Measurements from ENCODE around the gene VIL1. TPM values are rescaled to one million over a fixed set of nuclear protein-coding genes. Genes with fewer than 3 reads are reported as not detected.

VIL1 gene
- total and polyA plus RNA-seq, 9 of the 15 experiments (the other 6 are each of a cell fraction or from before 2014, with no cell fraction given), result 0.51 to 2.7 (median 1.2) TPM

- TF ChIP-seq, protein P1, sequence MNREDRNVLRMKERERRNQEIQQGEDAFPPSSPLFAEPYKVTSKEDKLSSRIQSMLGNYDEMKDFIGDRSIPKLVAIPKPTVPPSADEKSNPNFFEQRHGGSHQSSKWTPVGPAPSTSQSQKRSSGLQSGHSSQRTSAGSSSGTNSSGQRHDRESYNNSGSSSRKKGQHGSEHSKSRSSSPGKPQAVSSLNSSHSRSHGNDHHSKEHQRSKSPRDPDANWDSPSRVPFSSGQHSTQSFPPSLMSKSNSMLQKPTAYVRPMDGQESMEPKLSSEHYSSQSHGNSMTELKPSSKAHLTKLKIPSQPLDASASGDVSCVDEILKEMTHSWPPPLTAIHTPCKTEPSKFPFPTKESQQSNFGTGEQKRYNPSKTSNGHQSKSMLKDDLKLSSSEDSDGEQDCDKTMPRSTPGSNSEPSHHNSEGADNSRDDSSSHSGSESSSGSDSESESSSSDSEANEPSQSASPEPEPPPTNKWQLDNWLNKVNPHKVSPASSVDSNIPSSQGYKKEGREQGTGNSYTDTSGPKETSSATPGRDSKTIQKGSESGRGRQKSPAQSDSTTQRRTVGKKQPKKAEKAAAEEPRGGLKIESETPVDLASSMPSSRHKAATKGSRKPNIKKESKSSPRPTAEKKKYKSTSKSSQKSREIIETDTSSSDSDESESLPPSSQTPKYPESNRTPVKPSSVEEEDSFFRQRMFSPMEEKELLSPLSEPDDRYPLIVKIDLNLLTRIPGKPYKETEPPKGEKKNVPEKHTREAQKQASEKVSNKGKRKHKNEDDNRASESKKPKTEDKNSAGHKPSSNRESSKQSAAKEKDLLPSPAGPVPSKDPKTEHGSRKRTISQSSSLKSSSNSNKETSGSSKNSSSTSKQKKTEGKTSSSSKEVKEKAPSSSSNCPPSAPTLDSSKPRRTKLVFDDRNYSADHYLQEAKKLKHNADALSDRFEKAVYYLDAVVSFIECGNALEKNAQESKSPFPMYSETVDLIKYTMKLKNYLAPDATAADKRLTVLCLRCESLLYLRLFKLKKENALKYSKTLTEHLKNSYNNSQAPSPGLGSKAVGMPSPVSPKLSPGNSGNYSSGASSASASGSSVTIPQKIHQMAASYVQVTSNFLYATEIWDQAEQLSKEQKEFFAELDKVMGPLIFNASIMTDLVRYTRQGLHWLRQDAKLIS (CRISPR knock-in tag; IDR thresholded peaks at IDR 0.05), result no peak
- TF ChIP-seq, protein P2, sequence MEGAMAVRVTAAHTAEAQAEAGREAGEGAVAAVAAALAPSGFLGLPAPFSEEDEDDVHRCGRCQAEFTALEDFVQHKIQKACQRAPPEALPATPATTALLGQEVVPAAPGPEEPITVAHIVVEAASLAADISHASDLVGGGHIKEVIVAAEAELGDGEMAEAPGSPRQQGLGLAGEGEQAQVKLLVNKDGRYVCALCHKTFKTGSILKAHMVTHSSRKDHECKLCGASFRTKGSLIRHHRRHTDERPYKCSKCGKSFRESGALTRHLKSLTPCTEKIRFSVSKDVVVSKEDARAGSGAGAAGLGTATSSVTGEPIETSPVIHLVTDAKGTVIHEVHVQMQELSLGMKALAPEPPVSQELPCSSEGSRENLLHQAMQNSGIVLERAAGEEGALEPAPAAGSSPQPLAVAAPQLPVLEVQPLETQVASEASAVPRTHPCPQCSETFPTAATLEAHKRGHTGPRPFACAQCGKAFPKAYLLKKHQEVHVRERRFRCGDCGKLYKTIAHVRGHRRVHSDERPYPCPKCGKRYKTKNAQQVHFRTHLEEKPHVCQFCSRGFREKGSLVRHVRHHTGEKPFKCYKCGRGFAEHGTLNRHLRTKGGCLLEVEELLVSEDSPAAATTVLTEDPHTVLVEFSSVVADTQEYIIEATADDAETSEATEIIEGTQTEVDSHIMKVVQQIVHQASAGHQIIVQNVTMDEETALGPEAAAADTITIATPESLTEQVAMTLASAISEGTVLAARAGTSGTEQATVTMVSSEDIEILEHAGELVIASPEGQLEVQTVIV (CRISPR knock-in tag; IDR thresholded peaks at IDR 0.05; ENCODE audit: borderline replicate concordance), result no peak
- TF ChIP-seq FOXP1 (CRISPR knock-in tag; IDR thresholded peaks at IDR 0.05), result no peak
These were observed 29.4 kb upstream of the VIL1 start (continued) for GRCh38 chr2:218389333-218390150.

All from K562 (cell line).